ENCODE results near the gene MRPL10. TPM values are rescaled to one million over a fixed set of nuclear protein-coding genes. Genes with fewer than 3 reads are reported as not detected.

MRPL10 gene
- total RNA-seq, 1 donor from 2014 or later = 36.4 TPM

- Mint-ChIP-seq H3K36me3 (ENCODE audit: low read depth) (peaks cover 3% of the 10 kb centered on the region), H3K27me3 (peaks cover 34% of the 10 kb centered on the region), H3K4me3 (no peak overlapping the region), H3K27ac (no peak overlapping the region), H3K4me1 (peaks cover 30% of the 10 kb centered on the region), H3K9me3 (no peaks in the 10 kb centered on the region)
- CTCF ChIA-PET = interaction anchor here (7.6 kb wide), 1 partner anchor 47 kb away, joined by 207 read pairs; the partner anchor contains the start of gene SP2
- POLR2A ChIA-PET = interaction anchor here (1.9 kb wide), 1 partner anchor 47 kb away, joined by 6 read pairs; no protein-coding TSS in a partner anchor
- no peak for TF ChIP-seq CTCF (IDR thresholded peaks at IDR 0.05)
- DNase-seq (no peak), ATAC-seq (ENCODE audit: low read depth) (no peak)
- intact Hi-C loops (cut with micrococcal nuclease) = loop anchor here (10.0 kb wide), 1 partner anchor 771 kb away; the partner anchor contains the start of genes HOXB7 and HOXB8
Observed at GRCh38 chr17:47844227-47844626, 12.9 kb upstream of the MRPL10 start.

- Mint-ChIP-seq H3K36me3 (ENCODE audit: low read depth) (peaks cover 3% of the 10 kb centered on the region), H3K27ac (no peak overlapping the region), H3K4me1 (peaks cover 30% of the 10 kb centered on the region), H3K27me3 (peaks cover 26% of the 10 kb centered on the region), H3K4me3 (no peak overlapping the region), H3K9me3 (no peaks in the 10 kb centered on the region)
- ChIA-PET CTCF (interaction anchor here (1.0 to 7.6 kb wide), 9 partner anchors 12 to 127 kb away, joined by 3 to 207 read pairs (median 3); partner anchors contain the start of genes CDK5RAP3, MRPL10, OSBPL7 and SP2), POLR2A (interaction anchor here (0.6 to 1.9 kb wide), 6 partner anchors 12 to 195 kb away, joined by 3 to 10 read pairs (median 4); partner anchors contain the start of genes LRRC46, MRPL10 and SP2)
- DNase-seq (no peak), ATAC-seq (ENCODE audit: low read depth) (no peak)
- no peak for TF ChIP-seq CTCF (IDR thresholded peaks at IDR 0.05)
- intact Hi-C loops (cut with micrococcal nuclease) = loop anchor here (1.0 to 10.0 kb wide), 2 partner anchors 8 to 771 kb away; partner anchors contain the start of genes HOXB7, HOXB8 and SP6
Observed at GRCh38 chr17:47843391-47843730, 12.0 kb upstream of the MRPL10 start.

GRCh38 chr17:47841488-47842291 lies 10.3 kb upstream of the MRPL10 start:
- Mint-ChIP-seq H3K4me1 (peaks cover 23% of the 10 kb centered on the region), H3K27me3 (peaks cover 17% of the 10 kb centered on the region), H3K9me3 (no peaks in the 10 kb centered on the region), H3K36me3 (ENCODE audit: low read depth) (peaks cover 4% of the 10 kb centered on the region), H3K27ac (peak overlapping the region; percentile 79), H3K4me3 (peak overlapping the region; percentile 98)
- TF ChIP-seq CTCF (IDR thresholded peaks at IDR 0.05) = no peak
- no peak for DNase-seq
- CTCF ChIA-PET = interaction anchor here (0.9 to 7.6 kb wide), 16 partner anchors 9 to 175 kb away, joined by 3 to 207 read pairs (median 4); partner anchors contain the start of genes CDK5RAP3, LRRC46, MRPL10 and OSBPL7
- POLR2A ChIA-PET = interaction anchor here (0.7 to 3.1 kb wide), 12 partner anchors 10 to 192 kb away, joined by 3 to 50 read pairs (median 3); partner anchors contain the start of genes CDK5RAP3, KPNB1, LRRC46 and MRPL10
- ATAC-seq (ENCODE audit: low read depth) = no peak
- intact Hi-C loops (cut with micrococcal nuclease) = loop anchor here (1.0 to 10.0 kb wide), 8 partner anchors 10 to 773 kb away; partner anchors contain the start of genes HOXB7, HOXB8, LRRC46 and MRPL10

GRCh38 chr17:47840742-47841487 lies 9.6 kb upstream of the MRPL10 start, which contains the start of gene SCRN2:
Gene SCRN2 (minus strand): TSS chr17:47841273. CDS start chr17:47840843, 430 bp downstream.
- peak within 1 kb of the TSS; percentile 98 for H3K4me3 Mint-ChIP-seq
- intact Hi-C loops (cut with micrococcal nuclease) = loop anchor here (1.0 to 10.0 kb wide), 8 partner anchors 10 to 774 kb away; partner anchors contain the start of genes HOXB7, HOXB8, LRRC46 and MRPL10
- peak within 1 kb of the TSS; percentile 79 for H3K27ac Mint-ChIP-seq
- peaks cover 16% of the 10 kb centered on the region for H3K27me3 Mint-ChIP-seq
- ChIA-PET CTCF (interaction anchor here (0.9 to 7.6 kb wide), 16 partner anchors 10 to 176 kb away, joined by 3 to 207 read pairs (median 4); partner anchors contain the start of genes CDK5RAP3, LRRC46, MRPL10 and OSBPL7), POLR2A (interaction anchor here (0.6 to 3.1 kb wide), 13 partner anchors 9 to 1375 kb away, joined by 3 to 50 read pairs (median 3); partner anchors contain the start of genes CDK5RAP3, KPNB1, LRRC46 and MRPL10)
- TF ChIP-seq CTCF (IDR thresholded peaks at IDR 0.05) = peak; percentile 61
- no peaks in the 10 kb centered on the region for H3K9me3 Mint-ChIP-seq
- ATAC-seq (ENCODE audit: low read depth) = peak; percentile 94
- H3K36me3 Mint-ChIP-seq (ENCODE audit: low read depth) = peaks cover 4% of the 10 kb centered on the region
- H3K4me1 Mint-ChIP-seq = peaks cover 23% of the 10 kb centered on the region
- peak; percentile 91 for DNase-seq

All from activated B cell treated with CpG ODN at 0.5 μM for 24 hours (primary cell).